HG03103 (cell line): ENCODE results near the gene ACTL7A.
"Not testable (repeated sequence)": the region's sequence is repeated elsewhere in the genome, so short reads cannot be mapped to it uniquely, and the experiment has no call there.

ENCODE experiments used
- ATAC-seq: cut with Tn5 transposase; IDR thresholded peaks from one replicate; pipeline ENCODE4 v1.9.1; 2021; ENCODE audit warnings: low read depth; ENCODE audit not compliant: unreplicated experiment

ACTL7A gene

GRCh38 chr9:108848296-108848695 lies 13.8 kb upstream of the ACTL7A start:
- not testable (repeated sequence) for ATAC-seq

DNA sequence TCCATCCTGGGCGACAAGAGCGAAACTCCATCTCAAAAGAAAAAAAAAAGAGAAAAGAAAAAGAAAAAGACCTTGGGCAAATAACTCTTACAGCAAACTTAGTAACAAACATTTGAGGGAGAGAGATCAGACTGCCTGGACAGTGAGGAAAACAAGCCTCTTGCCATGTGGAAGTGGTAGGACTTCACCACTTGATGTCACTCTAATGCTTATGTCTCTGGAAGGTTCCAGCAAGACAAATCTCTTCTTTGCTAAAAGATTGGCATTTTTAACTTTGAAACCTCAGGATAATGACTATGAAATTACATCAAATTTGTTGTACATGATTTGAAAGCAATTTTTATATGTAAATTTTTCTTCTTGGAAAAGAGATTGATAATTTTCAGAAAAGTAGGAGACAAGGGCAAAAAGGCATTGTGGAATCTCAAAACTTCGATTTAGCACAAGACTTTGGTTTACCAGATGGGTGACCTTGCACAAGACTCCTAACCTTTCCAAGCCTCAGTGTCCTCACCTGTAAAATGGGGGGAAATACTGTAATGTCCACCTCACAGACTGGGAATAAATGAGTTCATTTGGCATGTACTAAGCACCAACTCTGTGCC lies 11.7 kb upstream of the ACTL7A start:
- ATAC-seq, result no peak

- no peak for ATAC-seq
Measured at GRCh38 chr9:108851138-108851537, 10.9 kb upstream of the ACTL7A start.

DNA sequence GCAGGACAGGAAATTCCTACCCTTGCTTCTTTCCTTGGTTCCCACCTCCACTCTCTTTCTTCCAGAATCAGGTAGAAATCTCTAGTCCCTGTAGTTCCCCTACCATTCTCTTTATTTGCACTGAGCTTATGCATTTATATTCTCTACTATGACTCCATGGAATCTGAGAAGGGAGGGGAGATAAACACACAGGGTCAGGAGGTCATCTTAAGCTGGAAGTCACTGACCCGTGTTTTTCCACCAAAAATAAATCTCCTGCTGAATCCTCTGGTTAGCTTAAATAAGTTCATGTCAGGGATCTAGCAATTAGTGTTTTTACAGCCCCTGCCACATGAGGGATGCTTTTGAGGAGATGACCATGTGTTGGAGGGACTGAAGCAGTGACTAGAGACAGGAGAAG lies 10.0 kb upstream of the ACTL7A start:
- no peak for ATAC-seq

- ATAC-seq, result no peak
Measured at GRCh38 chr9:108854094-108854493, 8.0 kb upstream of the ACTL7A start.

- ATAC-seq, result no peak
Measured at GRCh38 chr9:108854641-108855528, 7.2 kb upstream of the ACTL7A start.

DNA sequence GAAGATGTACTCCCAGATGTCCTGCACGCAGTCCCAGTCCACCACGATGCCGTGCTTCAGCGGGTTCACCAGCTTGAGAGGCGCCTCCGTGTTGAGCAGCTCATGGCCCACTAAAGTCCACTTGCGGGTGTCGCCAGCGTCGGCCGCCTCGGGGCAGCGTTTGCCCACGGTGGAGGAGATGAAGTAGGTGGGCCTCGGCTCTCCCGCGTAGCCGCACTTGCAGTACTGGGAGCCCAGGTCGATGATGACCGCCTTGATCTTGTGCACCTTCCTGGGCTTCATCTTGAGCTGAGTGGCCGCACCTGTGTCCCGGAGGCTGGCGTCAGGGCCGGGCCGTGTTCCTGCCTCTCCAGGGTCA lies 6.6 kb upstream of the ACTL7A start:
- no peak for ATAC-seq

DNA sequence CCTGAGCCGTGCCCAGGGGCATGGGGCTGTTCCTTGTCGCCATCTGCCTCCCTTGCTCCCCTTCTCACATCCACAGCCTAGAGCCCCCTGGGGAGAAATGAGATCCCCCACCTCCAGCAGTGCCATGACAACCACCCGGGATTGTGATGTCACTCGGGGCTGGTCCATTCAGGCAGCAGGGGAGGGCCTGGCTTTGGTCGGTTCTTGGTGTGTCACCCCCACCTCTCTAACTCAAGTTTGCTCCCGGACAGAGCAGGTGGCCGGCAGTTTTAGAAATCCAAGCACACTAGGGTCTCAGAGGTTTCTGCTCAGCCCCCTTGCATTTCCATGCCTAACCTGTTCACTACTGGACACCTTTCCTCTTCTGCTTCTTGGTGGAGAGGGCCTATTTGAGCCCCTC lies 6.2 kb upstream of the ACTL7A start, which contains the start of gene ACTL7B:
Gene ACTL7B, minus strand, starts transcription at position 99 of the 400 bp plus-strand sequence. Its CDS starts 56 bp downstream, at position 43.
- ATAC-seq, result no peak

GRCh38 chr9:108857572-108857971 lies 4.5 kb upstream of the ACTL7A start:
- ATAC-seq, result no peak

GRCh38 chr9:108859459-108860114 lies 2.5 kb upstream of the ACTL7A start:
- ATAC-seq, result no peak

DNA sequence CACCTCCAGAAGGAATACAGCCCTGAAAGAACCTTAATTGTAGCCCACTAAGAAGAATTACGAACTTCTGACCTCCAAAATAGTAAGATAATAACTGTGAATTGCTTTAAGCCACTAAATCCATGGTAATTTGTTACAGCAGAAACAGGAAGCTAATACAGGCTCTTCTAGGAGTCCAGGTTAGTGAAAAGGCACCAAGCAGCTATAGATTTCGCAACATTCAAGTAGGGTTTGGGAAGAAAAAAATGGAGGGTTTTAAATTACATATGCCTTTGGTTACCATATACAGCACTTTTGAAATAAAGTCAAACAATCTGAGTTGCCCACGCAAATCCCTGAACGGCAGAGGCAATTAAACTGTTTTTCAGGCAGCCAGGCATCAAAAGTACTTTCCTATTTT lies 1.7 kb upstream of the ACTL7A start:
- no peak for ATAC-seq

GRCh38 chr9:108860764-108861163 lies 1.3 kb upstream of the ACTL7A start:
- no peak for ATAC-seq

DNA sequence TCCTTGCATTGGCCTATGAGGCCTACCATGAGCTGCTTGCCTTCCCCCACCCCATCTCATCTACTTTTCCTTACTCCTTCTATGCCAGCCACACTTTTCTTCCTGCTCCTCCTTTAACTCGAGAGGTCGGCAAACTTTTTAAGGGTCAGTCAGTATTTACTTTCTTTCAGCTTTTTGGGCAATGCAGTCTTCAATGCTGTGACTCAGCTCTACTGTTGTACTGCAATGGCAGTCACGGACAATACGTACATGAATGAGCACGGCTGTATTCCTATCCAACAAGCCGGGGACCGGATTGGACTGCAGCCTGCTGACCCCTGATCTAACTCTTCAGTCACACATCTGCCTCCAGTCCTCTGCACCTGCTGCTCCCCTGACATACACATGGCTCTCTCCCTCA lies 602 bp upstream of the ACTL7A start:
- ATAC-seq, result no peak

GRCh38 chr9:108863891-108864290 lies 1.8 kb downstream of the ACTL7A start:
- no peak for ATAC-seq

GRCh38 chr9:108864446-108864845 lies 2.4 kb downstream of the ACTL7A start:
- no peak for ATAC-seq

DNA sequence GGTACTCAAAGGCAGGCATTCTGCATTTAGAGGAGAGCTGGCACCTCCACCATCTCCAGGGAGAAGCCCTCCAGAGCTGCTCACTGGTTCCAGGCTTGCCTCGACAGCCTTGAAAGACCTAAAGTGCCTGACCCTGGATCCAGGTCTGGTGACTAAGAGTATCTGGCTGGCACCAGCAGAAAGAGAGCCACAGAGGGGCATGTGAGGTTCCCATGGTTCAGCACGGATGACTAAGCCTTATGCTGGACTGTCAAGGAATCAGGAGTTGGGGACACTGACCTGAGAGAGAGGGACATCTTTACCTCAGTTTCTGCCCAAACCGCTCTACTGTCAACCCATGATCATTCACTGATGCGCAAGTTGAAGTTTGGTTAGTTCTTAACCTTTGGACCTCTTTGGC lies 3.0 kb downstream of the ACTL7A start:
- ATAC-seq, result no peak

GRCh38 chr9:108866001-108866420 lies 3.9 kb downstream of the ACTL7A start:
- ATAC-seq, result no peak

- ATAC-seq, result no peak
Measured at GRCh38 chr9:108867116-108867515, 5.0 kb downstream of the ACTL7A start.

- ATAC-seq, result no peak
Measured at GRCh38 chr9:108867829-108868228, 5.8 kb downstream of the ACTL7A start.

GRCh38 chr9:108869092-108869725 lies 7.1 kb downstream of the ACTL7A start:
- ATAC-seq, result no peak
